Mucosa of stomach (tissue), 1 donor: ENCODE results near the gene DLG2.

Experiments
- H3K27me3 ChIP-seq: one replicate; pipeline ENCODE4 v1.7.0; 2013; ENCODE audit warnings: mild to moderate bottlenecking, low read length; ENCODE audit not compliant: control insufficient read depth, insufficient read depth
- H3K36me3 ChIP-seq: one replicate; pipeline ENCODE4 v1.7.0; 2013; ENCODE audit warnings: low read length; ENCODE audit not compliant: control insufficient read depth, insufficient read depth
- H3K4me1 ChIP-seq: one replicate; pipeline ENCODE4 v1.7.0; 2013; ENCODE audit warnings: mild to moderate bottlenecking, low read length; ENCODE audit not compliant: control insufficient read depth, insufficient read depth
- H3K4me3 ChIP-seq: one replicate; pipeline ENCODE4 v1.7.0; 2013; ENCODE audit warnings: low read length
- H3K9ac ChIP-seq: one replicate; pipeline ENCODE4 v1.7.0; 2013; ENCODE audit warnings: mild to moderate bottlenecking, low read length, moderate library complexity
- H3K9me3 ChIP-seq: one replicate; pipeline ENCODE4 v1.7.0; 2013; ENCODE audit warnings: mild to moderate bottlenecking, low read length, moderate library complexity; ENCODE audit not compliant: control insufficient read depth
- donor health status: Pancreatic carcinoma.

DLG2 gene

GRCh38 chr11:83970061-83970671 is 1657.0 kb downstream of the DLG2 start:
- Histone ChIP-seq H3K36me3 (no peaks in the 10 kb centered on the region), H3K9ac (no peak overlapping the region), H3K9me3 (no peaks in the 10 kb centered on the region)

DNA sequence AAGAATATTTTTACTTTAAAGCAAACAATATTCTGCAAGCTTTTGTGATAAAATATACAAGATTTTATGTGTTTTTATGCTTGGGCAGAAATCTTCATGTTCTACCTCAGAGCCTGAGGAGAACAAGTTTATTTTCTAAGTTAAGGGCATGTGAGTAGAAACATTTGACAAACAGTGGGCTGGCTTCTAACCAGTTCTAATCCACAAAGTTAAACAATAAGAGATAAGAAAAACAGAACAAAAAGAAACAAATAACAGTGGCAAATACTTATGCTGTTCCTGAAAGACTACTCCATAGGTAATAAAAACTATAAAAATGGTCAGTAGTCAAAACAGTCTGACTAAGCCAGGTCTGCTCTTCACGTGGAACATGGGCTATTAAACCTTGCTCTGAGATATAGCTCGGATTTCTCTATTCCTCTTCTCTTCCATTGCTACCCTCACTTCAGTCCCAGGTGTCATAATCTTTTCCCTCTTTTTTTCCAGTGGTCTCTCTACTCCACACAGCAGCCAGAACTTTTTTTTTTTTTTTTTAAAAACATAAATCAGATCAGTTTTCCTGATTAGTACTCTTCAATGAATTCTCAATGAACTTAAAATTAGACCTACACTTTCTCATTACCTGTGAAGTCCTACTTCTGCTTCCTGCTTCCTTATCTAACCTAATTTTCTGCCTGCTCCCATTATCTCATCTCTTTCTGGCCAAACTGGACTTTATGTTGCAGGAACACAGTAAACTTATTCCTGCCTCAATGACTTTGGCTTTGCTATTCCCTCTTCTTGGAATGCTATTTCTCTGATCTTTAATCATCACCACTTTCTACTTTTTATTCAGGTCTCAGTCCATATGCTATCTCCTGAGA is 1669.9 kb downstream of the DLG2 start:
- Histone ChIP-seq H3K9ac (no peak overlapping the region), H3K4me3 (no peak overlapping the region), H3K9me3 (no peaks in the 10 kb centered on the region), H3K27me3 (no peaks in the 10 kb centered on the region), H3K36me3 (no peaks in the 10 kb centered on the region), H3K4me1 (no peaks in the 10 kb centered on the region)

More at GRCh38 chr11:83970061-83970671, 1657.0 kb downstream of the DLG2 start:
- no peaks in the 10 kb centered on the region for H3K27me3 ChIP-seq
- H3K4me1 ChIP-seq, result no peaks in the 10 kb centered on the region
- H3K4me3 ChIP-seq, result no peak overlapping the region

- Histone ChIP-seq H3K4me1 (peaks cover 9% of the 10 kb centered on the region), H3K9me3 (no peaks in the 10 kb centered on the region), H3K4me3 (no peak overlapping the region), H3K36me3 (no peaks in the 10 kb centered on the region), H3K27me3 (no peaks in the 10 kb centered on the region), H3K9ac (no peak overlapping the region)
These were observed 1670.9 kb downstream of the DLG2 start for GRCh38 chr11:83956119-83956697.

- no peaks in the 10 kb centered on the region for H3K36me3 ChIP-seq
- peaks cover 11% of the 10 kb centered on the region for H3K4me1 ChIP-seq
- no peaks in the 10 kb centered on the region for H3K27me3 ChIP-seq
- H3K4me3 ChIP-seq, result no peak overlapping the region
- H3K9ac ChIP-seq, result no peak overlapping the region
- H3K9me3 ChIP-seq, result no peaks in the 10 kb centered on the region
These were observed 1672.4 kb downstream of the DLG2 start for GRCh38 chr11:83954780-83955179.

DNA sequence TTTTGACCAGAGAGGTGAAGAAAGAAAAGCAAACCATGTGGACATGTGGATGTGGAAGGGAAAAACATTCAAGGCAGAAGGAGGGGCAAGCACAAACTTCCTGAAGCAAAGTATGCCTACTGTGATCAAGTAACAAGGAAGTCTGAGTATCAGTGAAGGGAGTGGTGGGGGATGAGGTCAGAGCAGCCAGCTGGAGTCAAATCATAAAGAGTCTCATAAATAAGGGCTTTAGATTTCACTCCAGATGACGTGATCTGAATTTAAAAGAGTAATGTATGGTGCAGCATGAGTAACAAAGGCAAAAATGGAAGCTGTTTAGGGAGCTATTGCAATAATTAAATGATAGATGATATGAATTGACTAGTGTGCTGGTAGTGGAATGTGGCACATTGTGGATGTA is 1675.6 kb downstream of the DLG2 start:
- H3K4me1 ChIP-seq, result peaks cover 11% of the 10 kb centered on the region
- no peaks in the 10 kb centered on the region for H3K27me3 ChIP-seq
- no peaks in the 10 kb centered on the region for H3K36me3 ChIP-seq
- no peak overlapping the region for H3K9ac ChIP-seq
- H3K4me3 ChIP-seq, result no peak overlapping the region
- no peaks in the 10 kb centered on the region for H3K9me3 ChIP-seq

DNA sequence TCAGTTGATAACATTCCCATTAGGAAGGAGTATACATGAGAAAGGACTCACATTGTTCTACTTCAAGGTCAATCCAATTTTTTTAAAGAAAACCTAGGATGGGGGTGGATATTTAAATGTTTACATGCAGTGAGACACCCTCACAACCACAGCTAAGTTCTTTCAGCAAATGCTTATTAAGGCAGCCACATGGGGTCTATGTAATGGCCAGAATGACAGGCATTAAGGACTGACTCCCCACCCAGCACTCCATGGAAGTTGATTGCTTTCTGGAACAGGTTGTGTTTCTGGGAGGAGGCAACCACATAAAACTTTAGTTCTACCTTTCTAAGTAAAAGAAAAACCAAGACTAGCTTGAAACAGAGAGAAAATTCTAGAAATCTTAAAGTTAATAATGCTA is 1678.9 kb downstream of the DLG2 start:
- H3K9ac ChIP-seq, result no peak overlapping the region
- no peaks in the 10 kb centered on the region for H3K36me3 ChIP-seq
- H3K27me3 ChIP-seq, result no peaks in the 10 kb centered on the region
- peaks cover 11% of the 10 kb centered on the region for H3K4me1 ChIP-seq
- H3K4me3 ChIP-seq, result no peak overlapping the region
- H3K9me3 ChIP-seq, result no peaks in the 10 kb centered on the region

DNA sequence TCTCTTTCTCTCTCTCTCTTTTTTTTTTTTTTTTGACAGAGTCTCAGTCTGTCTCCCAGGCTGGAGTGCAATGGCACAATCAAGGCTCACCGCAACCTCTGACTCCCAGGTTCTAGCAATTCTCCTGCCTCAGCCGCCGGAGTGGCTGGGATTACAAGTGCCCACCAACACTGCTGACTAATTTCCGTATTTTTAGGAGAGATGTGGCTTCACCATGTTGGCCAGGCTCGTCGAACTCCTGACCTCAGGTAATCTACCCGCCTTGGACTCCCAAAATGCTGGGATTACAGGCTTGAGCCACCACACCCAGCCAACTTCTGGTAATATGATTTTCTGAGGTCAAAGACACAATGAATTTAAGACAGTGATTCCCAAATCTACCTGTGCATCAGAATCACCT is 1681.2 kb downstream of the DLG2 start:
- no peaks in the 10 kb centered on the region for H3K9me3 ChIP-seq
- no peak overlapping the region for H3K9ac ChIP-seq
- H3K4me3 ChIP-seq, result no peak overlapping the region
- H3K27me3 ChIP-seq, result no peaks in the 10 kb centered on the region
- no peaks in the 10 kb centered on the region for H3K4me1 ChIP-seq
- H3K36me3 ChIP-seq, result no peaks in the 10 kb centered on the region

GRCh38 chr11:83941050-83941449 is 1686.1 kb downstream of the DLG2 start:
- H3K4me1 ChIP-seq, result no peaks in the 10 kb centered on the region
- H3K4me3 ChIP-seq, result no peak overlapping the region
- no peak overlapping the region for H3K9ac ChIP-seq
- no peaks in the 10 kb centered on the region for H3K27me3 ChIP-seq
- H3K9me3 ChIP-seq, result no peaks in the 10 kb centered on the region
- no peaks in the 10 kb centered on the region for H3K36me3 ChIP-seq

- H3K9ac ChIP-seq, result no peak overlapping the region
- no peak overlapping the region for H3K4me3 ChIP-seq
- no peaks in the 10 kb centered on the region for H3K27me3 ChIP-seq
- no peaks in the 10 kb centered on the region for H3K9me3 ChIP-seq
- H3K4me1 ChIP-seq, result no peaks in the 10 kb centered on the region
- no peaks in the 10 kb centered on the region for H3K36me3 ChIP-seq
These were observed 1689.0 kb downstream of the DLG2 start for GRCh38 chr11:83938148-83938547.

DNA sequence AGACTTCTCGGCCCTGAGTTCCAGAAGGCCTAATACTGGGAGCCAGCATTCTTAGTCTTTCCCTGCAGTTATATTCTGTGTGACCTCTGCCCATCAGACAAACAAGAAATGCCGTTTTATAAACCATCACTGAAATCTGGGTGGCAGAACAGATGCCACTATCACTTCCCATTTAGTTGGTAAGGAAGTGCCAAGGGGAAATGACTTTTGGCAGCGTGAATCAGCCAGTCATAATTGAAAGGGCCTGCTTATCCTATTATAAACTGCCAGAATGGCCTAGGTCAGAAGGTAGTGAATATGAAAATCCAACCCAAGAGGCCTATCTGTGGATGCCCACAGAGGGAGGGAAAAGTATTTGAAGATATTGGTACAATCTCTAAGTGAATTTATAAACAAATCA is 1694.1 kb downstream of the DLG2 start:
- Histone ChIP-seq H3K27me3 (no peaks in the 10 kb centered on the region), H3K36me3 (no peaks in the 10 kb centered on the region), H3K4me1 (no peaks in the 10 kb centered on the region), H3K4me3 (no peak overlapping the region), H3K9ac (no peak overlapping the region), H3K9me3 (no peaks in the 10 kb centered on the region)

GRCh38 chr11:83927422-83927821 is 1699.7 kb downstream of the DLG2 start:
- H3K27me3 ChIP-seq, result no peaks in the 10 kb centered on the region
- no peaks in the 10 kb centered on the region for H3K36me3 ChIP-seq
- H3K4me3 ChIP-seq, result no peak overlapping the region
- no peaks in the 10 kb centered on the region for H3K9me3 ChIP-seq
- no peaks in the 10 kb centered on the region for H3K4me1 ChIP-seq
- H3K9ac ChIP-seq, result no peak overlapping the region

DNA sequence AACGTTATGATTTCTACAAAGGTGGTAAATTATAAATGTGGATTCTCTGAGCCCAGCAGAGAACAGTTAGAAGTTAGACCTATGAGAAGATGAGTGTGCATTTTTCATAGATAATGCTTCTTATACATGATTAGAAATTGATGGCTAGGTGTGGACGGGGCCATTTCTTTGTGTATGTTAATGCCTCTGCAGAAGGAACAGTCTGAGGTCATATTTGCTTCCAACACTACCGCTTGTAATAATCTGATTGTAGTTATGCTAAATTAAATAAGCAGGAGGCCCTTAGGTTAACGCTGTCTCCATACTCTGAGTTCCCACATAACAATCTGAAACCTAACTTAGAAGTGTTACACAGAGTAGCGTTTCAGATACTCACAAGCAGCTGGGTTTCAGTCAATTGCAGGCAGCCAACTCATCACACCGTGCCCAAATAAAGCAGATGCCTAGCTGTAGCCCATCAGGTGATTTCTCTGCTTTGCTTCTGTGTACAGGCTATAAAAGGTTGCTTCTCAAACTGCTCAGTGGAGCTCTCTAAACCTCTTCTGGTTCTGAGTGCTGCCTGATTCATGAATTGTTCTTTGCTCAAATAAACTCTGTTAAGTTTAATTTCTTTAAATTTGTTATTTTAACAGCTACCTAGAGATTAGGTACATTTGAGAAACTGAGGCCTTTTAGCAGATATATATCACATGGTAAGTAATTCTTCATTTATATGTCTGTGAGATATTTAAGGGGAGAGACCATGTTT is 1702.2 kb downstream of the DLG2 start:
- Histone ChIP-seq H3K9ac (no peak overlapping the region), H3K4me3 (no peak overlapping the region), H3K9me3 (no peaks in the 10 kb centered on the region), H3K27me3 (no peaks in the 10 kb centered on the region), H3K4me1 (no peaks in the 10 kb centered on the region), H3K36me3 (no peaks in the 10 kb centered on the region)
